CD4-positive, alpha-beta T cell treated with Interleukin-4 for 1 hour (primary cell): ENCODE results near the gene EXOC6.

Source experiments
- DNase-seq, 2 donors: peaks; one replicate each; pipeline ENCODE4 v3.0.0-alpha.2; 2020 to 2022

EXOC6 gene

GRCh38 chr10:93030409-93030808 lies 182.1 kb downstream of the EXOC6 start:
- no peak for DNase-seq

GRCh38 chr10:93032105-93032808 lies 183.9 kb downstream of the EXOC6 start:
- DNase-seq, result no peak

GRCh38 chr10:93032809-93033137 lies 184.5 kb downstream of the EXOC6 start:
- DNase-seq, result no peak

- no peak for DNase-seq
Observed at GRCh38 chr10:93034426-93034825, 186.1 kb downstream of the EXOC6 start.

- DNase-seq, result no peak
Observed at GRCh38 chr10:93039110-93039509, 190.8 kb downstream of the EXOC6 start.

- DNase-seq, result no peak
Observed at GRCh38 chr10:93039721-93040120, 191.4 kb downstream of the EXOC6 start.

- DNase-seq, result no peak
Observed at GRCh38 chr10:93054486-93054885, 206.2 kb downstream of the EXOC6 start.

- no peak for DNase-seq
Observed at GRCh38 chr10:93058139-93058538, 209.8 kb downstream of the EXOC6 start.

GRCh38 chr10:93059975-93060886 lies 211.9 kb downstream of the EXOC6 start, which contains the start of gene CYP26C1:
TSS of gene CYP26C1 (plus strand) at chr10:93060798. CDS start at chr10:93061264, 466 bp downstream.
- DNase-seq, result no peak

- DNase-seq, result no peak
Observed at GRCh38 chr10:93060887-93061593, 212.7 kb downstream of the EXOC6 start.

GRCh38 chr10:93061594-93062513 lies 213.5 kb downstream of the EXOC6 start:
- no peak for DNase-seq

GRCh38 chr10:93062514-93063143 lies 214.3 kb downstream of the EXOC6 start:
- peak in 1 of 2 donors; percentile 15 for DNase-seq

GRCh38 chr10:93063144-93063976 lies 215.0 kb downstream of the EXOC6 start:
- DNase-seq, result no peak

GRCh38 chr10:93063977-93064660 lies 215.8 kb downstream of the EXOC6 start:
- no peak for DNase-seq

GRCh38 chr10:93064874-93065660 lies 216.7 kb downstream of the EXOC6 start:
- DNase-seq, result no peak

GRCh38 chr10:93065675-93066543 lies 217.6 kb downstream of the EXOC6 start:
- DNase-seq, result no peak

GRCh38 chr10:93066544-93066913 lies 218.2 kb downstream of the EXOC6 start:
- no peak for DNase-seq
